Measurements from ENCODE around the gene VAMP3.

Gene VAMP3

DNA sequence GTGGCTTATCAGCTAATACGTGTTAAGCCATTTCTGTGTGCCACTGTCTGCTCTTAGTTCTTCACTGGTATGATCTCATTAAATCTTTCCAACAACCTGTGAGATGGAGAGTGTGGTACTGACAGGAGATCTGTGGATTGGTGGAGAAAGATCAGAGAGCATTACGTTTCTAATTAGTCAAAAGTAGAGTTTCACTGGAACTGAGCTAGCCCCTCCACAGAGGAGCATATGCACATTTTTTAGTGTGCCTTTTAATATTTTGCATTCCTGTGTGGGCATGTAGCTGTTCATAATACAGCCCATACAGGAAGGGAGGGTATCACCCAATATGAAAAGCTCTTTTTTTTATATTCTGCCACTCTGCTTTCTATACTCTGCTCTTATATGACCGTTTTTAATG is 50.2 kb downstream of the VAMP3 start:
- no peak for TF ChIP-seq SIN3A (IDR thresholded peaks at IDR 0.05; ENCODE audit: borderline replicate concordance, insufficient read depth, low read length)
- TF ChIP-seq TAF1 (IDR thresholded peaks at IDR 0.05; ENCODE audit: borderline replicate concordance, insufficient read depth, low read length) = no peak
- TF ChIP-seq REST (IDR thresholded peaks at IDR 0.05; ENCODE audit: insufficient read depth in 1 of 2, low read depth in 2 of 2, low read length in 2 of 2) = no peak
- TF ChIP-seq POLR2AphosphoS5 (IDR thresholded peaks at IDR 0.05; ENCODE audit: low read depth, low read length) = no peak
- no peak for TF ChIP-seq FOXP2 (optimal IDR thresholded peaks at IDR 0.05; ENCODE audit: borderline replicate concordance, extremely low read depth, extremely low read length, insufficient read depth)

- no peak for TF ChIP-seq REST (IDR thresholded peaks at IDR 0.05; ENCODE audit: insufficient read depth in 1 of 2, low read depth in 2 of 2, low read length in 2 of 2)
Measured at GRCh38 chr1:7824701-7825100, 53.6 kb downstream of the VAMP3 start.

DNA sequence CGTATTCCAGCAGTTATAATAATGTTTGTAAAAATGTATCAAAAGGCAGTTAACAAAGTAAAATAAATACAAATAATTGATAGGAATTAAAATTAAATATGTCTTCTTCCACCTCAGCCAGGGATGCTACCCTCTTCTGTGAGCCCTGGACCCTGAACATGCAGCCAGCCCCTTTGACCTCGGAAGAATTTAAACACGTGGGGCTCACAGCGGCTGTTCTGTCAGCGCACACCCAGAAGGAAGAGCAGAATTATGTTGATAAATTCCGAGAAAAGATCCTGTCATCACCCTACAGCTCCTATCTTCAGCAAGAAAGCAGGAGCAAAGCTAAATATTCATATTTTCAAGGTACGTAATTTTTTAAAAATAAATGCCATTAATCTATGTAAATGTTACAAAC is 55.3 kb downstream of the VAMP3 start:
- TF ChIP-seq POLR2AphosphoS5 (IDR thresholded peaks at IDR 0.05; ENCODE audit: low read depth, low read length) = no peak
- TF ChIP-seq FOXP2 (optimal IDR thresholded peaks at IDR 0.05; ENCODE audit: borderline replicate concordance, extremely low read depth, extremely low read length, insufficient read depth) = no peak
- TF ChIP-seq SIN3A (IDR thresholded peaks at IDR 0.05; ENCODE audit: borderline replicate concordance, insufficient read depth, low read length) = no peak
- TF ChIP-seq REST (IDR thresholded peaks at IDR 0.05; ENCODE audit: insufficient read depth in 1 of 2, low read depth in 2 of 2, low read length in 2 of 2) = no peak
- TF ChIP-seq TAF1 (IDR thresholded peaks at IDR 0.05; ENCODE audit: borderline replicate concordance, insufficient read depth, low read length) = no peak

GRCh38 chr1:7827126-7827955 is 56.2 kb downstream of the VAMP3 start:
- TF ChIP-seq SIN3A (IDR thresholded peaks at IDR 0.05; ENCODE audit: borderline replicate concordance, insufficient read depth, low read length) (peak; percentile 69; the same call in 1 of the 2 replicates), REST (IDR thresholded peaks at IDR 0.05; ENCODE audit: insufficient read depth in 1 of 2, low read depth in 2 of 2, low read length in 2 of 2) (no peak), POLR2AphosphoS5 (IDR thresholded peaks at IDR 0.05; ENCODE audit: low read depth, low read length) (peak; percentile 67), TAF1 (IDR thresholded peaks at IDR 0.05; ENCODE audit: borderline replicate concordance, insufficient read depth, low read length) (peak; percentile 50; the same call in 1 of the 2 replicates), FOXP2 (optimal IDR thresholded peaks at IDR 0.05; ENCODE audit: borderline replicate concordance, extremely low read depth, extremely low read length, insufficient read depth) (no peak)
